ENCODE data around the gene WDR82. TPM values are rescaled to one million over a fixed set of nuclear protein-coding genes. Genes with fewer than 3 reads are reported as not detected.

WDR82 gene
- total and polyA plus RNA-seq, 8 donors, result 60.2 to 124 (median 108) TPM

GRCh38 chr3:52314489-52314888 lies 36.0 kb upstream of the WDR82 start:
- Histone ChIP-seq H3K27ac (peak overlapping the region in 1 of 2 donors; percentile 55), H3K9me3 (no peaks in the 10 kb centered on the region), H3K27me3 (no peaks in the 10 kb centered on the region), H3K4me1 (peaks cover 12 to 40% of the 10 kb centered on the region in 2 donors), H3K4me3 (no peak overlapping the region), H3K36me3 (peaks cover 0 to 7% of the 10 kb centered on the region in 2 donors)
- DNase-seq, result peak in 1 of 4 donors; percentile 37
- intact Hi-C loops (cut with DNase I), result no loop called here
- no peak for TF ChIP-seq CTCF (IDR thresholded peaks at IDR 0.05)
- no peak for ATAC-seq

GRCh38 chr3:52313774-52314188 lies 35.3 kb upstream of the WDR82 start:
- no peaks in the 10 kb centered on the region for H3K9me3 ChIP-seq
- peaks cover 12 to 40% of the 10 kb centered on the region in 2 donors for H3K4me1 ChIP-seq
- peak; percentile 60 for ATAC-seq
- peak in 2 of 4 donors; percentile 56 to 74 for DNase-seq
- H3K4me3 ChIP-seq, result no peak overlapping the region
- no peak for TF ChIP-seq CTCF (IDR thresholded peaks at IDR 0.05)
- intact Hi-C loops (cut with DNase I), result no loop called here
- peak overlapping the region; percentile 39 to 55 for H3K27ac ChIP-seq
- H3K36me3 ChIP-seq, result peaks cover 0 to 7% of the 10 kb centered on the region in 2 donors
- no peaks in the 10 kb centered on the region for H3K27me3 ChIP-seq

- Histone ChIP-seq H3K4me3 (no peak overlapping the region), H3K27ac (peak overlapping the region; percentile 39 to 55), H3K36me3 (peaks cover 0 to 7% of the 10 kb centered on the region in 2 donors), H3K27me3 (no peaks in the 10 kb centered on the region), H3K9me3 (no peaks in the 10 kb centered on the region), H3K4me1 (peaks cover 12 to 39% of the 10 kb centered on the region in 2 donors)
- no peak for TF ChIP-seq CTCF (IDR thresholded peaks at IDR 0.05)
- intact Hi-C loops (cut with DNase I), result no loop called here
- DNase-seq, result peak in 1 of 4 donors; percentile 8
- no peak for ATAC-seq
Measured at GRCh38 chr3:52313188-52313773, 34.8 kb upstream of the WDR82 start.

- DNase-seq (no peak), ATAC-seq (no peak)
- Histone ChIP-seq H3K36me3 (peaks cover 0 to 7% of the 10 kb centered on the region in 2 donors), H3K27me3 (no peaks in the 10 kb centered on the region), H3K27ac (no peak overlapping the region), H3K4me3 (no peak overlapping the region), H3K9me3 (no peaks in the 10 kb centered on the region), H3K4me1 (peaks cover 0 to 23% of the 10 kb centered on the region in 2 donors)
- no peak for TF ChIP-seq CTCF (IDR thresholded peaks at IDR 0.05)
- intact Hi-C loops (cut with DNase I), result no loop called here
Measured at GRCh38 chr3:52311576-52312119, 33.2 kb upstream of the WDR82 start.

- Histone ChIP-seq H3K4me3 (no peak overlapping the region), H3K27ac (no peak overlapping the region), H3K9me3 (no peaks in the 10 kb centered on the region), H3K36me3 (peaks cover 0 to 7% of the 10 kb centered on the region in 2 donors), H3K27me3 (no peaks in the 10 kb centered on the region), H3K4me1 (peaks cover 0 to 23% of the 10 kb centered on the region in 2 donors)
- no peak for DNase-seq
- no peak for TF ChIP-seq CTCF (IDR thresholded peaks at IDR 0.05)
- intact Hi-C loops (cut with DNase I), result no loop called here
- ATAC-seq, result no peak
Measured at GRCh38 chr3:52310861-52311575, 32.6 kb upstream of the WDR82 start.

Data from left lung (tissue), 10 donors.